HCT116 (cell line): ENCODE results near the gene ADPGK.

Experiments
- CTCF ChIP-seq, 3 experiments: fragments of 200-600 bp in 1 of 3; sonication (generic) in 1 of 3; IDR thresholded peaks in 2 of 3; conservative IDR thresholded peaks in 1 of 3; 2 replicates each; pipeline ENCODE4 v1.5.1; 2012 to 2017; ENCODE audit warnings: low read depth in 2 of 3, low read length in 2 of 3, antibody characterized with exemption in 1 of 3, borderline replicate concordance in 1 of 3, control low read depth in 1 of 3, mild to moderate bottlenecking in 1 of 3, mixed read lengths in 1 of 3, mixed run types in 1 of 3, moderate library complexity in 1 of 3; ENCODE audit not compliant: insufficient read depth in 1 of 3
- EZH2phosphoT487 ChIP-seq: fragments of 200-600 bp; IDR thresholded peaks from 2 replicates; pipeline ENCODE4 v1.6.1; 2018; ENCODE audit warnings: antibody characterized with exemption, borderline replicate concordance
- JUND ChIP-seq: IDR thresholded peaks from 2 replicates; pipeline ENCODE4 v1.6.1; 2012
- POLR2A ChIP-seq: IDR thresholded peaks from 2 replicates; pipeline ENCODE4 v1.7.0; 2011; ENCODE audit warnings: borderline replicate concordance; ENCODE audit not compliant: insufficient read depth, insufficient read length; ENCODE audit errors: extremely low read depth
- POLR2AphosphoS5 ChIP-seq: IDR thresholded peaks from 2 replicates; pipeline ENCODE4 v1.6.1; 2011; ENCODE audit warnings: mild to moderate bottlenecking, low read depth, low read length, moderate library complexity
- ZBTB33 ChIP-seq: IDR thresholded peaks from 2 replicates; pipeline ENCODE4 v1.6.1; 2011; ENCODE audit warnings: mild to moderate bottlenecking, low read length, moderate library complexity; ENCODE audit not compliant: insufficient replicate concordance; ENCODE audit errors: extremely low read depth

GRCh38 chr15:72771329-72771725 is 12.2 kb downstream of the ADPGK start:
- TF ChIP-seq EZH2phosphoT487 = no peak
- no peak; a peak in 1 of 6 replicates for TF ChIP-seq CTCF (IDR thresholded peaks at IDR 0.05 in 2 of 3, conservative IDR thresholded peaks at IDR 0.05 in 1 of 3; ENCODE audit: borderline replicate concordance in 1 of 3, insufficient read depth in 1 of 3, low read depth in 2 of 3, low read length in 2 of 3)
- no peak for TF ChIP-seq POLR2AphosphoS5
- no peak for TF ChIP-seq JUND
- TF ChIP-seq ZBTB33 = no peak
- TF ChIP-seq POLR2A = no peak
